ENCODE measurements around the gene TBX10.
"Not testable (repeated sequence)": the region's sequence is repeated elsewhere in the genome, so short reads cannot be mapped to it uniquely, and the experiment has no call there.

TBX10 gene

DNA sequence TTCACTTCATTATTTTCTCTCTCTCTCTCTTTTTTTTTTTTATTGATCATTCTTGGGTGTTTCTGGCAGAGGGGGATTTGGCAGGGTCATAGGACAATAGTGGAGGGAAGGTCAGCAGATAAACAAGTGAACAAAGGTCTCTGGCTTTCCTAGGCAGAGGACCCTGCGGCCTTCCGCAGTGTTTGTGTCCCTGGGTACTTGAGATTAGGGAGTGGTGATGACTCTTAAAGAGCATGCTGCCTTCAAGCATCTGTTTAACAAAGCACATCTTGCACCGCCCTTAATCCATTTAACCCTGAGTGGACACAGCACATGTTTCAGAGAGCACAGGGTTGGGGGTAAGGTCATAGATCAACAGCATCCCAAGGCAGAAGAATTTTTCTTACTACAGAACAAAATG is 42.1 kb downstream of the TBX10 start:
- not testable (repeated sequence) for DNase-seq

DNA sequence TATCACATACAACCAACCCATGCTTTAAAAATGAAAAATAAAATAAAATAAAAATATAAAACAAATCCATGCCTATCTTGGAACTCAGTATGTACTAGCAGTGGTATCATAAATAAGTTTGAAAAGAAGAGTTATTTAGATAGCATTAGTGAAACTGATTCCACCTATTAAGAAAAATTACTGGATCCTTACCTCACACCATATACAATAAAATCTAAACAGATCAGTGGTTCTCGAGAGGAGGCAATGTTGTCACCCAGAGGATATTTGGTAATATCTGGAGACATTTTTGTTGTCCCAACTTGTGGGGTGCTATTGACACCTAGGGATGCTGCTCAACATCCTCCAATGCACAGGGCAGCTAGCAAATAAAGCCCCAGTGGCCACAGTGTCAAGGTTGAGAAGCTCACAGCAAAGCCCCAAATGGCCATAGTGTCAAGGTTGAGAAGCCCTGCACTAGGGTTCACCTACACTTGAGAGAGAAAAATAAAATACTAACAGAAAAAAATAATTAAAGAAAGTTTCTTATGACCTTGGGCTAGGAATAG is 42.7 kb downstream of the TBX10 start:
- no peak for DNase-seq

DNA sequence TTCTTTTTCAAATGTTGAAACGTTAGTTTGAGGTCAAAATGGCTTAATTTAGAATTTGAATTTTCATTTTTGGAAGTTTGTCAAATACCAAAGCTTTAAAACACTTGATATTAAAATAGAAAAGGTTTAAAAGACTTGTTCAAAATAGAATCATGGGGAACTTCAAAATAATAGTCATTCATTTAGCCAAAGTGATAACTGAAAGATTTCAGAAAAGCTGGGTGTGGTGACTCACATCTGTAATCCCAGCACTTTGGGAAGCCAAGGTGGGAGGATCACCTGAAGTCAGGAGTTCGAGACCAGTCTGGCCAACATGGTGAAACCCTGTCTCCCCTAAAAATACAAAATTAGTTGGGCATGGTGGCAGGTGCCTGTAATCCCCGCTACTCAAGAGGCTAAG is 45.1 kb downstream of the TBX10 start:
- no peak for DNase-seq

DNA sequence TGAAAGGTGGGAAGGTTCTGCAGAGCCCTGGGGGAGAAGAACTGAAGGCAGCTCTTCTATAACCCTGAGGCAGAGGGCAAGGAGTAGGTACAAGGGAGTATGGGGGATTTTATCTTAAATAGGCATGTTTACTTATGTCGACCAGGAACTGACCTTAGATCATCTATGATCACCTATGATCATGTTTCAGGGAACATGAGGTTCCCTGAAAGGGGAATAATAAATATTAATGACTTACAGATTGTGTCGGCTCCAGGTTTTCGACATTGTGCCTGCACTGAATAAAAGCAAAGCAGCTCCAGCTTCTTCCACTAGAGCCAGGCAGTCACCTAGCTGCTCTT is 46.0 kb downstream of the TBX10 start:
- DNase-seq = no peak

DNA sequence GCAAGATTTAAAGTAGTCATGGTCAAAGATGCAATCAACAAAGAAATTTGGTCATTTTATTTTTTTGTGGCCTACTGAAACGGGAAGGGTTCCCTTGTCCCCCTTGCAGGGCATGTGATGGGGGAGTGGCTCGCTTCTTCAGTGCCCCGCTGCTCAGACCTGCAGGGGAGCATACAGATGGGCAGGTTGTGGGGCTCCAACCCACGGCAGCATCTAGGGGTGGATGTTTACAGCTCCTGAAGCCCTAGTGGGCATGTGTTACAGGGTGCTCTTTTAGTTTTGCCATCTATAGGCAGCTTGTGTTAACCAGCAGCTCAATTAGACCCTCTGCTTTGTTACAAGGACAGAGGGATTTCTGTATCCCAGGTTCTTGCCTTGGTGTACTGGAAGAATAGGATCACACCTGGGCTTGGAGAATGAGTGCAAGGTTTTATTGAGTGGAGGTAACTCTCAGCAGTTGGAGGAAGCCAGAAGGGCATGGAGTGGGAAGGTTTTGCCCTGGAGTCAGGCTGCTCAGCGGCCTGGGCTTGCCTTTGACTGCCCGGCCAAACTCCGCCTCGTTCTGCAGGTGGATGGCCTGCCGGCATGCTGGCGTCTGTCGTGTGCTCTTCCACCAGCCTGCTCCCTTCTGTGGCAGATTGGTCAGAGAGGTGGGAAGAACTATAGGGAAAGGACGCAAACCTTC is 46.5 kb downstream of the TBX10 start:
- DNase-seq = no peak

DNA sequence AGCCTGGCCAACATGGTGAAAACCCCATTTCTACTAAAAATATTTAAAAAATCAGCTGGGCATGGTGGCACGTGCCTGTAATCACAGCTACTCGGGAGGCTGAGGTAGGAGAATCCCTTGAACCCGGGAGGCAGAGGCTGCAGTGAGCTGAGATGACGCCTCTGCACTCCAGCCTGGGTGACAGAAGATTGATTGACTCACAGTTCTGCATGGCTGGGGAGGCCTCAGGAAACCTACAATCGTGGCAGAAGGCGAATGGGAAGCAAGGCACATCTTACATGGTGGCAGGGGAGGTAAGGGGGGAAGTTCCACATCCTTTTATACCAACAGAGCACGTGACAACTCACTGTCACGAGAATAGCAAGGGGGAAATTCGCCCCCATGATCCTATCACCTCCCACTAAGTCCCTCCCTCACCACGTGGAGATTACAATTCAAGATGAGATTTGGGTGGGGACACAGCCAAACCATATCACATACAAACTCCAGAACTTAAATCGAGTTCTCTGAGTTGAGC is 50.6 kb downstream of the TBX10 start:
- not testable (repeated sequence) for DNase-seq

DNA sequence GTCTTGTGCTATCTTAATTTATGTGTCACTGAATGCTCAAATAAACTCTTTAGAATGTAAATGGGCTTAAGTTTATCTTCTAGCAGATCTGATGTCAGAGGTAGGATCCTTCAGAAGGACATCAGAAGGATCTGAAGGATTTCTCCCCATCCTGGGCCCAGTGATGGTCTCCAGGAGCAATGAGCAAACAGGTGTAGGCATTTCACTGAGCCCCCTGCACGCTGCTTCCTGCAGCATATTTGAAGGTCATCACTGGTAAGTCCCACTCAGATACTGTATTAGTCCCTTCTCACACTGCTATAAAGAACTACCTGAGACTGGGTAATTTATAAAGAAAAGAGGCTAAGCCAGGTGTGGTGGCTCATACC is 51.4 kb downstream of the TBX10 start:
- no peak for DNase-seq

DNA sequence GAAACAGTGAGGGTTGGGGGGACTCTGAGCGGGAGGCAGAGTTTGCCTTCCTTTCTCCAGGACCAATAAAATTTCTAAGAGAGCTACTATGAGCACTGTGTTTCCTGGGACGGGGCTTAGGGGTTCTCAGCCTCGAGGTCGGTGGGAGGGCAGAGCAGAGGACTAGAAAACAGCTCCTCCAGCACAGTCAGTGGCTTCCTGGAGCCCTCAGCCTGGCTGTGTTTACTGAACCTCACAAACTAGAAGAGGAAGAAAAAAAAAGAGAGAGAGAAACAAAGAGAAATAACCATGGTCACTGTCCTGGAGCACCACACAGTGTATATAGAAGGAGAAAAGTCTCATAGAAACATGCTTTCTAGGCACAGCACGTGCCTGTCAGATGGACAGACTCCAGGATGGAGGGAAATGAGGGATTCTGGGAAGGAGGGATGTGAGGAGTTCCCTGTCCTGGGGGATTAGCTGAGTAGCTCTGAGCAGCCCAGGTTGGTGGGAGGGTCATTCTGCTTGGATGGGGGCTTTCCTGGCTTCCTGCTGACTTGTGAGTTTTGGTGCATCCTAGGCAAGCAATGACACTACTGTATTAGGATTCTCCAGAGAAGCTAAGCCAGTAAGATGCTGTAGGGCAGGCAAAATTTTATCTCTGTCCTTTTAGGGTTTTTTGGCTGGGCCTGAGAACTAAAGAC is 52.9 kb downstream of the TBX10 start:
- DNase-seq = no peak

DNA sequence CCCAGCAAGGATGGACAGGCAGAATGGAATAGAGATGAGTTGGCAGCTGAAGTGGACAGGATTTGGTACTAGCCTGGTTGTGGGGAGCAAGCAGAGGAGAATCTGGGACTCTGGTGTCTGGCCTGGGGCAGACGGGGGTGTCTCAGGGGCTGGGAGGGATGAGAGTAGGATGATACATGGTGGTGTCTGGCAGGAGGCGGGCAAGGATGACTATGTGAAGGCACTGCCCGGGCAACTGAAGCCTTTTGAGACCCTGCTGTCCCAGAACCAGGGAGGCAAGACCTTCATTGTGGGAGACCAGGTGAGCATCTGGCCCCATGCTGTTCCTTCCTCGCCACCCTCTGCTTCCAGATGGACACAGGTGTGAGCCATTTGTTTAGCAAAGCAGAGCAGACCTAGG is 53.7 kb downstream of the TBX10 start:
- no peak for DNase-seq

DNA sequence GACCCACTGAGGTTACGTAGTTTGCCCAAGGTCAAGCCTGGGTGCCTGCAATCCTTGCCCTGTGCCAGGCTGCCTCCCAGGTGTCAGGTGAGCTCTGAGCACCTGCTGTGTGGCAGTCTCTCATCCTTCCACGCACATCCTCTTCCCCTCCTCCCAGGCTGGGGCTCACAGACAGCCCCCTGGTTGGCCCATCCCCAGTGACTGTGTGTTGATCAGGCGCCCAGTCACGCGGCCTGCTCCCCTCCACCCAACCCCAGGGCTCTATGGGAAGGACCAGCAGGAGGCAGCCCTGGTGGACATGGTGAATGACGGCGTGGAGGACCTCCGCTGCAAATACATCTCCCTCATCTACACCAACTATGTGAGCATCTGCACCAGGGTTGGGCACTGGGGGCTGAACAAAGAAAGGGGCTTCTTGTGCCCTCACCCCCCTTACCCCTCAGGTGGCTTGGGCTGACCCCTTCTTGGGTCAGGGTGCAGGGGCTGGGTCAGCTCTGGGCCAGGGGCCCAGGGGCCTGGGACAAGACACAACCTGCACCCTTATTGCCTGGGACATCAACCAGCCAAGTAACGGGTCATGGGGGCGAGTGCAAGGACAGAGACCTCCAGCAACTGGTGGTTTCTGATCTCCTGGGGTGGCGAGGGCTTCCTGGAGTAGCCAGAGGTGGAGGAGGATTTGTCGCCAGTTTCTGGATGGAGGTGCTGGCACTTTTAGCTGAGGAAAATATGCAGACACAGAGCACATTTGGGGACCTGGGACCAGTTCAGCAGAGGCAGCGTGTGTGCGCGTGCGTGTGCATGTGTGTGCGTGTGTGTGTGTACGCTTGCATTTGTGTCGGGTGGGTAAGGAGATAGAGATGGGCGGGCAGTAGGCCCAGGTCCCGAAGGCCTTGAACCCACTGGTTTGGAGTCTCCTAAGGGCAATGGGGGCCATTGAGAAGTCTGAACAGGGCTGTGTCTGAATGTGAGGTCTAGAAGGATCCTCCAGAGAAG is 54.4 kb downstream of the TBX10 start:
- no peak for DNase-seq

DNA sequence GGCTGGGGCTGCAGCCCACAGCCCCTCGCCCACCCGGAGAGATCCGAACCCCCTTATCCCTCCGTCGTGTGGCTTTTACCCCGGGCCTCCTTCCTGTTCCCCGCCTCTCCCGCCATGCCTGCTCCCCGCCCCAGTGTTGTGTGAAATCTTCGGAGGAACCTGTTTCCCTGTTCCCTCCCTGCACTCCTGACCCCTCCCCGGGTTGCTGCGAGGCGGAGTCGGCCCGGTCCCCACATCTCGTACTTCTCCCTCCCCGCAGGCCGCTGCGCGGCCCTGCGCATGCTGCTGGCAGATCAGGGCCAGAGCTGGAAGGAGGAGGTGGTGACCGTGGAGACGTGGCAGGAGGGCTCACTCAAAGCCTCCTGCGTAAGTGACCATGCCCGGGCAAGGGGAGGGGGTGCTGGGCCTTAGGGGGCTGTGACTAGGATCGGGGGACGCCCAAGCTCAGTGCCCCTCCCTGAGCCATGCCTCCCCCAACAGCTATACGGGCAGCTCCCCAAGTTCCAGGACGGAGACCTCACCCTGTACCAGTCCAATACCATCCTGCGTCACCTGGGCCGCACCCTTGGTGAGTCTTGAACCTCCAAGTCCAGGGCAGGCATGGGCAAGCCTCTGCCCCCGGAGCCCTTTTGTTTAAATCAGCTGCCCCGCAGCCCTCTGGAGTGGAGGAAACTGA is 55.2 kb downstream of the TBX10 start:
- peak; percentile 53 for DNase-seq

DNA sequence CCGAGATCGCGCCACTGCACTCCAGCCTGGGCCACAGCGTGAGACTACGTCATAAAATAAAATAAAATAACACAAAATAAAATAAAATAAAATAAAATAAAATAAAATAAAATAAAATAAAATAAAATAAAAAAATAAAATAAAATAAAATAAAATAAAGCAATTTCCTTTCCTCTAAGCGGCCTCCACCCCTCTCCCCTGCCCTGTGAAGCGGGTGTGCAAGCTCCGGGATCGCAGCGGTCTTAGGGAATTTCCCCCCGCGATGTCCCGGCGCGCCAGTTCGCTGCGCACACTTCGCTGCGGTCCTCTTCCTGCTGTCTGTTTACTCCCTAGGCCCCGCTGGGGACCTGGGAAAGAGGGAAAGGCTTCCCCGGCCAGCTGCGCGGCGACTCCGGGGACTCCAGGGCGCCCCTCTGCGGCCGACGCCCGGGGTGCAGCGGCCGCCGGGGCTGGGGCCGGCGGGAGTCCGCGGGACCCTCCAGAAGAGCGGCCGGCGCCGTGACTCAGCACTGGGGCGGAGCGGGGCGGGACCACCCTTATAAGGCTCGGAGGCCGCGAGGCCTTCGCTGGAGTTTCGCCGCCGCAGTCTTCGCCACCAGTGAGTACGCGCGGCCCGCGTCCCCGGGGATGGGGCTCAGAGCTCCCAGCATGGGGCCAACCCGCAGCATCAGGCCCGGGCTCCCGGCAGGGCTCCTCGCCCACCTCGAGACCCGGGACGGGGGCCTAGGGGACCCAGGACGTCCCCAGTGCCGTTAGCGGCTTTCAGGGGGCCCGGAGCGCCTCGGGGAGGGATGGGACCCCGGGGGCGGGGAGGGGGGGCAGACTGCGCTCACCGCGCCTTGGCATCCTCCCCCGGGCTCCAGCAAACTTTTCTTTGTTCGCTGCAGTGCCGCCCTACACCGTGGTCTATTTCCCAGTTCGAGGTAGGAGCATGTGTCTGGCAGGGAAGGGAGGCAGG is 56.0 kb downstream of the TBX10 start, which contains the start of gene GSTP1:
Gene GSTP1 (plus strand): TSS at position 566 of the 958 bp plus-strand sequence. CDS start 32 bp downstream, at position 598.
- peak; percentile 86 for DNase-seq

DNA sequence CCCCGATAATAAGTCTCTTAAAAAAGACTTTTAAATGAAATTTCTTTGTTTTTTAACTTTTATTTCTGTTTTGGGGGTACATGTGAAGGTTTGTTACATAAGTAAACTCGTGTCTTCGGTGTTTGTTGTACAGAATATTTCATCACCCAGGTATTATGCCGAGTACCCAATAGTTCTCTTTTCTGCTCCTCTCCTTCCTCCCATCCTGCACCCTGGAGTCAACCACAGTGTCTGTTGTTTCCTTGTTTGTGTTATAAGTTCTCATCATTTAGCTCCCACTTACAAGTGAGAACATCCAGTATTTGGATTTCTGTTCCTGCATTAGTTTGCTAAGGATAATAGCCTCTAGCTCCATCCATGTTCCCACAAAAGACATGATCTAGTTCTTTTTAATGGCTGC is 57.6 kb downstream of the TBX10 start:
- DNase-seq = no peak

DNA sequence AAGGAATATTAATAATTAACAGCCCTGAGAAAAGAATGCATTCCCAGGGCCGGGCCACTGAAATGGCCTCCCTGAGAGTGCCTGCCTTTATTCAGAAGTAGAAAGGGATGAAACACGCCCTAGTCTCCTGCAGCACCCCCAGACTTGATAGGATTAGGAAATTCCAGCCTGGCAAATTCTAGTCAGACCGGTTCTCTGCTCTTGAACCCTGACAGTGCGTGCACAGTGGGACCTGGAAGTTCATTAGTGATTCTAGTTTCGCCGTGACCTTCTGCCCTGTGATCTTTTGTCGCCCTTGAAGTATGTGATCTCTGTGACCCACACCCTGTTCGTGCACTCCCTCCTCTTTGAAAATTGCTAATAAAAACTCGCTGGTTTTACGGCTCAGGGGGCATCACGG is 58.1 kb downstream of the TBX10 start:
- DNase-seq = no peak
